ENCODE measurements around the gene NEU1.

DNA sequence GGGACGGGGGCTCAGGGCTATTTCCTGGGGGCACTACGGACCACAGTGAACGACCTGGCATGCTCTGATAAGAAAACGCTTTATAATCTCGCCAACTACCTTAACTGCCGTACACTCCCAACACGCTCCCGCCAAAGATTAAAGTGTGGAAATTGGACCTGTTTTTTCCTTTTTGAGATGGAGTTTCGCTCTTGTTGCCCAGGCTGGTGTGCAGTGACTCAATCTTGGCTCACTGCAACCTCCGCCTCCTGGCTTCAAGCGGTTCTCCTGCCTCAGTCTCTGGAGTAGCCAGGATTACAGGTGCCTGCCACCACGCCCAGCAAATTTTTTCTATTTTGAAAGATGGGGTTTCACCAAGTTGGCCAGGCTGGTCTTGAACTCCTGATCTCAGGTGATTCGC lies 16.5 kb upstream of the NEU1 start:
- TF ChIP-seq, protein P1, sequence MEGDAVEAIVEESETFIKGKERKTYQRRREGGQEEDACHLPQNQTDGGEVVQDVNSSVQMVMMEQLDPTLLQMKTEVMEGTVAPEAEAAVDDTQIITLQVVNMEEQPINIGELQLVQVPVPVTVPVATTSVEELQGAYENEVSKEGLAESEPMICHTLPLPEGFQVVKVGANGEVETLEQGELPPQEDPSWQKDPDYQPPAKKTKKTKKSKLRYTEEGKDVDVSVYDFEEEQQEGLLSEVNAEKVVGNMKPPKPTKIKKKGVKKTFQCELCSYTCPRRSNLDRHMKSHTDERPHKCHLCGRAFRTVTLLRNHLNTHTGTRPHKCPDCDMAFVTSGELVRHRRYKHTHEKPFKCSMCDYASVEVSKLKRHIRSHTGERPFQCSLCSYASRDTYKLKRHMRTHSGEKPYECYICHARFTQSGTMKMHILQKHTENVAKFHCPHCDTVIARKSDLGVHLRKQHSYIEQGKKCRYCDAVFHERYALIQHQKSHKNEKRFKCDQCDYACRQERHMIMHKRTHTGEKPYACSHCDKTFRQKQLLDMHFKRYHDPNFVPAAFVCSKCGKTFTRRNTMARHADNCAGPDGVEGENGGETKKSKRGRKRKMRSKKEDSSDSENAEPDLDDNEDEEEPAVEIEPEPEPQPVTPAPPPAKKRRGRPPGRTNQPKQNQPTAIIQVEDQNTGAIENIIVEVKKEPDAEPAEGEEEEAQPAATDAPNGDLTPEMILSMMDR (IDR thresholded peaks at IDR 0.05), result no peak
- no peak for TF ChIP-seq POLR2A (IDR thresholded peaks at IDR 0.05)
